Suprapubic skin (tissue), 4 donors: ENCODE measurements around the gene CCR9. TPM values are rescaled to one million over a fixed set of nuclear protein-coding genes. Genes with fewer than 3 reads are reported as not detected.

Source experiments
- DNase-seq, 2 donors: peaks; one replicate each; pipeline ENCODE4 v3.0.0-alpha.2; 2019; ENCODE audit warnings: low spot score in 2 of 2
- H3K27ac ChIP-seq: fragments of 200-600 bp; sonication (generic); one replicate; pipeline ENCODE4 v1.5.1; 2019
- H3K27me3 ChIP-seq: fragments of 200-600 bp; sonication (generic); one replicate; pipeline ENCODE4 v1.5.1; 2019
- H3K36me3 ChIP-seq: fragments of 200-600 bp; sonication (generic); one replicate; pipeline ENCODE4 v1.5.1; 2019
- H3K4me1 ChIP-seq: fragments of 200-600 bp; sonication (generic); one replicate; pipeline ENCODE4 v1.5.1; 2019
- H3K4me3 ChIP-seq: fragments of 200-600 bp; sonication (generic); one replicate; pipeline ENCODE4 v1.5.1; 2019; ENCODE audit warnings: mild to moderate bottlenecking
- H3K9me3 ChIP-seq: fragments of 200-600 bp; sonication (generic); one replicate; pipeline ENCODE4 v1.5.1; 2019
- CTCF ChIP-seq, 2 donors: fragments of 200-600 bp in 1 of 2; fragments of 450-650 bp in 1 of 2; sonication (generic) in 1 of 2; IDR thresholded peaks; one replicate each; pipeline ENCODE4 v1.5.1; 2016 to 2019; ENCODE audit warnings: antibody characterized with exemption in 2 of 2, mild to moderate bottlenecking in 1 of 2, moderate library complexity in 1 of 2
- EP300 ChIP-seq: sonication (generic); formaldehyde crosslinking; IDR thresholded peaks from one replicate; pipeline ENCODE4 v1.6.1; 2017; ENCODE audit warnings: antibody characterized with exemption
- POLR2A ChIP-seq, 2 donors: fragments of 450-650 bp; IDR thresholded peaks; one replicate each; pipeline ENCODE4 v1.6.1; 2017; ENCODE audit warnings: antibody characterized with exemption in 2 of 2, mild to moderate bottlenecking in 2 of 2, moderate library complexity in 2 of 2
- POLR2AphosphoS5 ChIP-seq, 3 donors: sonication (generic); formaldehyde crosslinking; IDR thresholded peaks; one replicate each; pipeline ENCODE4 v1.6.1; 2017; ENCODE audit warnings: antibody characterized with exemption in 3 of 3
- WGBS: methylation state at CpG from one replicate; pipeline ENCODE4 v1.1.5; 2018; 5-methylcytosine and 5-hydroxymethylcytosine counted together
- total RNA-seq, 4 donors: library from RNA; depleted of rRNA; stranded (reverse); fragments of >200 nt; gene quantifications; one replicate each; pipeline ENCODE4 v1.1.0, GENCODE V29; 2016

Gene CCR9
- total RNA-seq, 4 donors from 2014 or later = not detected

- no peak for DNase-seq
- no peaks in the 10 kb centered on the region for H3K4me1 ChIP-seq
- WGBS = 63% methylated on average over 7 of the region's 7 CpGs
- H3K9me3 ChIP-seq = no peaks in the 10 kb centered on the region
- H3K27me3 ChIP-seq = no peaks in the 10 kb centered on the region
- no peak overlapping the region for H3K4me3 ChIP-seq
- no peak overlapping the region for H3K27ac ChIP-seq
- TF ChIP-seq POLR2A (IDR thresholded peaks at IDR 0.05) (no peak), EP300 (no peak), CTCF (IDR thresholded peaks at IDR 0.05) (no peak), POLR2AphosphoS5 (IDR thresholded peaks at IDR 0.05) (no peak)
- H3K36me3 ChIP-seq = no peaks in the 10 kb centered on the region
Measured at GRCh38 chr3:45887759-45888511, 1.6 kb downstream of the CCR9 start.

- Histone ChIP-seq H3K4me1 (no peaks in the 10 kb centered on the region), H3K9me3 (no peaks in the 10 kb centered on the region), H3K4me3 (no peak overlapping the region), H3K36me3 (no peaks in the 10 kb centered on the region), H3K27ac (no peak overlapping the region), H3K27me3 (no peaks in the 10 kb centered on the region)
- TF ChIP-seq POLR2A (IDR thresholded peaks at IDR 0.05) = no peak
- no peak for TF ChIP-seq POLR2AphosphoS5 (IDR thresholded peaks at IDR 0.05)
- TF ChIP-seq EP300 = no peak
- TF ChIP-seq CTCF (IDR thresholded peaks at IDR 0.05) = no peak
- 77% methylated on average over 4 of the region's 4 CpGs for WGBS
- no peak for DNase-seq
Measured at GRCh38 chr3:45889337-45889736, 3.0 kb downstream of the CCR9 start.

- Histone ChIP-seq H3K4me3 (no peak overlapping the region), H3K36me3 (no peaks in the 10 kb centered on the region), H3K9me3 (no peaks in the 10 kb centered on the region), H3K4me1 (peaks cover 4% of the 10 kb centered on the region), H3K27ac (no peak overlapping the region), H3K27me3 (no peaks in the 10 kb centered on the region)
- DNase-seq = no peak
- TF ChIP-seq POLR2AphosphoS5 (IDR thresholded peaks at IDR 0.05) (no peak), POLR2A (IDR thresholded peaks at IDR 0.05) (no peak), EP300 (no peak), CTCF (IDR thresholded peaks at IDR 0.05) (no peak)
- WGBS = 14% methylated on average over 3 of the region's 3 CpGs
Measured at GRCh38 chr3:45890405-45890804, 4.1 kb downstream of the CCR9 start.

- no peak overlapping the region for H3K27ac ChIP-seq
- peaks cover 8% of the 10 kb centered on the region for H3K4me1 ChIP-seq
- H3K9me3 ChIP-seq = no peaks in the 10 kb centered on the region
- no peak overlapping the region for H3K4me3 ChIP-seq
- H3K27me3 ChIP-seq = no peaks in the 10 kb centered on the region
- no peak for TF ChIP-seq CTCF (IDR thresholded peaks at IDR 0.05)
- no peak for TF ChIP-seq POLR2A (IDR thresholded peaks at IDR 0.05)
- TF ChIP-seq POLR2AphosphoS5 (IDR thresholded peaks at IDR 0.05) = no peak
- TF ChIP-seq EP300 = no peak
- 97% methylated on average over 1 of the region's 1 CpG for WGBS
- DNase-seq = no peak
- H3K36me3 ChIP-seq = no peaks in the 10 kb centered on the region
Measured at GRCh38 chr3:45892161-45892560, 5.8 kb downstream of the CCR9 start.

- DNase-seq = no peak
- Histone ChIP-seq H3K4me1 (peaks cover 8% of the 10 kb centered on the region), H3K27ac (no peak overlapping the region), H3K4me3 (no peak overlapping the region), H3K9me3 (no peaks in the 10 kb centered on the region), H3K36me3 (no peaks in the 10 kb centered on the region), H3K27me3 (no peaks in the 10 kb centered on the region)
- WGBS = 73% methylated on average over 6 of the region's 6 CpGs
- no peak for TF ChIP-seq CTCF (IDR thresholded peaks at IDR 0.05)
- no peak for TF ChIP-seq POLR2AphosphoS5 (IDR thresholded peaks at IDR 0.05)
- TF ChIP-seq EP300 = no peak
- no peak for TF ChIP-seq POLR2A (IDR thresholded peaks at IDR 0.05)
Measured at GRCh38 chr3:45894015-45894414, 7.7 kb downstream of the CCR9 start.
